CD4-positive, alpha-beta T cell treated with Interleukin-15 for 1 hour (primary cell): ENCODE results near the gene DIS3L2.
"Not testable (repeated sequence)": the region's sequence is repeated elsewhere in the genome, so short reads cannot be mapped to it uniquely, and the experiment has no call there.

ENCODE experiments used
- DNase-seq: peaks from one replicate; pipeline ENCODE4 v3.0.0-alpha.2; 2020

DIS3L2 gene

DNA sequence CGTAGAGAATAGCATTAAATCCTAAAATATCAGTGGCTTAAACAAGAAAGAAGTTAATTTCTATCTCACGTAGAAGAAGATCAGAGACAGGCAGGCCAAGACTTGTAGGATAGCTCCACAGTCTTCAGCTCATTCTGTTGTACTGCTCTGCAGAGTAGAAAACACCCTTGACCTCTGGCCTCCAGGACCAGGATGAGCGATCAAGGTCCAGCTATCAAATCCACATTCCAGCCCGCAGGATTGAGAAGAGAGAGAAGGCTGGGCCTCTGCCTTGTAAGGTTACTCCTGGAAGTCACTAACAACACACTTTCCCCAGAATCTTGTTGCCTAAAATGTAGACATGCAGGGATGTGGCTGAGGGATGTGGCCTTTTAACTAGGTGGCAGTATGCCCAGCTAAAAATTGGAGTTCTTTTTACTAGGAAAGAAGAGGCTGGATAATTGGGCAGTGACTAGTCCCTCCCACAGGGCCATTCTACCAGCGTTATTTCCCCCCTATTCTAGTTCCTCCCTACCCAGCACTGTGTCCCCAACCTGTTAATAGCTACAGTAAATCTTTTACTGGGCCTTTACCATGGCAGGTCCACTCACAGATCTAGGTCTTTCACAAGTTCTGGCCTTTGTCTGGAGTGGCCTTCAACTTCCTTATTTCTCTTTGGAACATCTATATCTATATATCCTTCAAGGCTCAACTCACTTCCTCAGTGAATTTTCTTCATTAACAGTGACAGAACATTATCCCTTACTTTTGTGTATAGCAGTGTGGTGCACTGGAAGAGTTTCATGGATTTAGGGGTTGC lies 165.0 kb downstream of the DIS3L2 start:
- DNase-seq, result no peak

DNA sequence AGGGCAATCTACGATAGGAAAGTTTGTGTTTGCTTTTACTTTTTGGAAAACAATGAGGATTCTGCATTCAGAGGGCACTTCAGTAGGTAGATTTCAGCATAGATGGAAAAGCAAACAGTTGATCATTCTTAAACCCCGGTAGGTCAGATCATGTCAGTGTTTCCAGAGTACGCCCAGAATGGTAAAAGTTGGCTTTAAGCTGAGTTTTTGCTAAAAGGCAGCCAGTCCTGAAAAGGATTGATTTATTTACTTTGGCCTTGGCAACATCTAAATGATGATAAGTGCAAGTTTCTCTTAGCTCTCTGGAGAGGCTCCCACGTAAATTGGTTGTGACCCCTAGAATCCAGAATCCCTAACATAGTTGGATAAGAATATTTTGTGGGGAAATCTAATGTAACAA lies 168.0 kb downstream of the DIS3L2 start:
- DNase-seq, result no peak

DNA sequence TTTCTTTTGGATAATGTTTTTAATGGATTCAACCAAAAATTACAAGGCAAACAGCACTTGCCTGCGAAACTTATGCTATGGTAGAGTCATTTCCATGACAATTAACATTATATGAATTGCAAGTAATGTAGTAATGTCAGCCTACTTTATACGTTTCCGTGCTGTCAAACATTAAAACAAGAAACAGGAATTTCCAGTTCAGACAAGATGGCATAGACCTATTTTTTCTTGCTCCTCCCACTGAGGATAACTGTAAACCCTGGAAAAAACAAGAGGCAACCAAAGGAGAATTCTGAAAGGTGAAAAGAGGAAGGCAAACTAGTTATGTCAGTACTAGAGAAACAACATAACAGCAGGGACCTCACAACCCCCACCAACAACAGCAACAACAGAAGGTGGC lies 170.7 kb downstream of the DIS3L2 start:
- no peak for DNase-seq

DNA sequence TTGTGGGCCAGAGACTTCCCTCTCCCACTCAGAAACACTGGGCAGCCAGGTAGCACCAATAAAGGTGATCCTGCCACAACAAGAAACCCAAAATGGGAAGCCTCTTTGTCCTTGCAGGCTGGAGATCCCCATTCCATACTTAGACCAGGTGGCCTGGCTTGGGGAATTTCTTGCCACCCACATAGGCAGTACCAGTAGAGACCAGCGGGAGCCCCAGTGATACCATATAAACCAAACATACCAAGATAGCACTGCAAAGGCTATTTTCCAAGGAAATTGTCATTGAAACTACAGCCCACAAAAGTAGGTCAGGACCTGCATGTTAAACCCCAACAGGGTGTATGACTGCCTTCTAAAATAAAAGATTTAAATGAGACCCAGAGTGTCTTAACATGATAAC lies 171.6 kb downstream of the DIS3L2 start:
- no peak for DNase-seq

DNA sequence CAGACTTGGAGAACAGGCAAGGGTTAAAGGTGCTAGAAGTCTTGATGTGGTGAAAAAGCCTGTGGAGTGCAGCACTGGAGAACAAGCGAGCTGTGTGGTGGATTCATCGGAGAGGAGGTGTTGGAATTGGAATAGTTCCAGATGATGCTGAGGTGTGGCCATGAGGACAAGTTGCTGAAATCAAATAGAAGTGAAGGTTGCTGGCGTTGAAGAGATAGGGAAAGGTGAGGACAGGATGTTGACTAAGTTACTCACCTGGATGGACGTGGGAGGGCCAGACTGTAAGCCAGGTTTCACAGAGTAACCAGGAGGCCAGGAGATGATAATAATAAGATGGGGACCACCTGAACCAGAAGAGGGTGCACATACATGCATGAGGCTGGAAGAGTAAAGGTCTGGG lies 173.4 kb downstream of the DIS3L2 start:
- no peak for DNase-seq

DNA sequence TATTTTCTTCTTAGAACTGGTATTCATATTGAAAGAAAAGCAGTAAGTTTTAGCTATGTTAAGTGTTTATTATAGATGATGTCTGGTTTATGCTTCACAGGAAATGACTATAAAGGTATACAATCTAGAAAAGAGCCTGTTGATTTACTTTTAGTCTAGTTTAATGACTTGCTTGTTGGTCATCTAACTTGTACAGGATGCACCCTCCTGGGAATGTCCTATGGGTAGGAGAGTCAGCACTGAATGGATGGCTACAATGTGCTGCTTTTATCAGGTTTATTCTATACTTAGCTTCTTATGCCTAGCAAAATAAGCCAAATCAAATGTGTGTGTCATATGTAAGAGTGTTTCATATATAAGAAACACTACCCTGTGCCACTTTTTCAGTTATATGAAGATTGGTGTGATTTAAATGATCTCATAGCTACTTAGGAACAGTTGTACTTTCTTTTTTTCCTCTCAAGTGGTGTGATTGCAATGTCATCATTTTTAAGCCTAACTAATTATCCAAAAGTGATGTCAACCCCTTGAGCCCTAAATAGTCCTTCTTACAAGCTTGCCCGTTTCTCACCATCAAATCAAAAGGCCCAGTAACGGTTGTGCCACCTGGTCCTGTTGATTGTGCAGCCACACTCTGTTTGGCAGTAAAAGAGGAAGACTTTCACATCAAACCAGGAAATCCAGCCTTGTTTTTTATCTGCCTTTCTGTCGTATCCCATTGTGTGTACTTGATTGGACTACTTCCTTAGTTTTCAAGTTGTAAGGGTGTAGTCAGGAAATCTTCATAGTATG lies 176.0 kb downstream of the DIS3L2 start:
- DNase-seq, result no peak

DNA sequence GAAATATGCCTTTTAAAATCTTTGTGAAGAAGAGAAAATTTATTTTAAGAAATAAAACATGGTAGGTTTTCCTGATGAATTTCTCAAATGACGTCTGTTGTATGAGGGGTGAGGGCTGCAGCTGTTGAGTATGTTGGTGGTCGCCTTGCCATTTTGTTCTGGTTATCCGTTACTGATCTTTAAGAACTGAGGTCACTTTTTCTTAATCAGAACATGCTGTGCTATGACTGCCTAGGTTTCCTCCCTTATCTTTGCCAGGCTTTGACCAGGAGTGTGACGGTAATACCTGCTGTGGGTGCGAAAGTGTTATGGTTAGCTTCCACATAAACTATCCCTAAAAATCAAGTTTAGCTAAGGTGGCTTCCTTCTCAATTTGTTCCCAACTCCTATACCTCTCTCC lies 176.9 kb downstream of the DIS3L2 start:
- no peak for DNase-seq

DNA sequence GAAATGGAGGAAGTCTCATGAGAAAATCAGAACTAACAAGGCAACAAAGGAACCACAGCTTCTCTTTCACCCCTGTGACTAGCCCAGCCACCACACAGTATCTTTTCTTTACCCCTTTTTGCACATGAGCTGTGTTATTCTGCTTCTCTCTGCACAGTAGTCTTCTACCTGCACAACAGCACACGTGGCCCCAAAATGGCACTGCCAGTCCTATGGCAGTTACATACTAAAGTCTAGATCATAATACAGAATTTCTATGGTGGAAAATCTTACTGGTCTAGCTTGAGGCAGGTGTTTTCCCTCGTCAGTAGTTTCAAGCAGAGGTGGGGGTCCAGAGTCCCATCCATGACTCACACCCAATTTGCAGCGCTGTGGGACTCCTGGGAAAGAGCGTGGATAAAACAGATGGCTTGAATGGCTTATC lies 177.7 kb downstream of the DIS3L2 start:
- no peak for DNase-seq

DNA sequence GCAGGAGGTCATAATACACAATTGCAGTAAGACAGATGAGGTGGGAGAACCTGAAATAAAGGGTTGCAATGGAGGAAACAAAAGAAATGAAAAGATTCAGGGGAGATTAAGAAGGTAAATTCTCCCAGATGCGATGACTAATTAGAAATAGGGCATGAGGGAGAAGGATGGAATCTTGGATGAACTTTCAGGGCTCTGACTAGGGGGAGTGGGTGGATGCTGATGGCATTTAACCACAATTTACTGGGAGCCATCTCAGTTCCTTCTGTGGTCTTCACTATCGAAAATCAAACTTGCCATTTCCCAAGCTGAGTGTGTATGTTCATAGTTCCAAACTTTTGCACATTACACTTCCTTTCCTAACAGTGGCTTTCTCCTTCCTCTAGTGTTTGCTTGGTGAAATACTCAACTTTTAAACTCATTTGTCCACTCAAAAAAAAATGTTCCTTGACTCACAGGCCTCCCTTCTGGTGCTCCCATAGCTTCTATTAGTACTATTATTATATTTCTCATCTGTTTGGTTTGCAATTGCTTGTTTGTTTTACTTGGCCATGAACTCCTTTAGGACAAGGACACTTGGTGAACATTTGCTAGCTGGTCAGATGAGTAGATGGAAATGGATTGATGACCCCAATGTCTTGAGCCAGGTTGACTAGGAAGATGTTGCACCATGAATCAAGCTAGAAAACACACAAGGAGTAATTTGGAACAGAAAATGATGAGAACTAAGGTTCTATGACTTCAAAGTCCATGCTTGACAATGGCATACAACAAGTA lies 178.5 kb downstream of the DIS3L2 start:
- DNase-seq, result no peak

DNA sequence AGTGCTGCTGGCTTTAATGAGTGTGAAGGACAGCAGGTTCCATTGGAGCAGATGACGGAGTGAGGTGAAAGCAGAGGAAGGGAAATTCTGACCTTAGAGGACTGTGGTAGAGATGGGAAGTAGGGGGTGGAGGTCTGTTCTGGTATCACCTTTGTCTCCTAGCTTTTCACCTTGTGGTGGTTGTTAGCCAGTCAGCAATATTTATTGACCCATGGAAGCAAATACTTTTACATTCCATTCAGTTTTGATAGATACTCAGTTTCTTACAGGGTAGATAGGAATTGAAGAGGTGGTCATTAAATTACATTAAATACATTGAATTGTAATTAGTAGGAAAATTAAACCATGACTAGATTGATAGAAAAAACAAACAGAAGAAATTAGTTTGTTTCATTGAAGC lies 180.1 kb downstream of the DIS3L2 start:
- no peak for DNase-seq

DNA sequence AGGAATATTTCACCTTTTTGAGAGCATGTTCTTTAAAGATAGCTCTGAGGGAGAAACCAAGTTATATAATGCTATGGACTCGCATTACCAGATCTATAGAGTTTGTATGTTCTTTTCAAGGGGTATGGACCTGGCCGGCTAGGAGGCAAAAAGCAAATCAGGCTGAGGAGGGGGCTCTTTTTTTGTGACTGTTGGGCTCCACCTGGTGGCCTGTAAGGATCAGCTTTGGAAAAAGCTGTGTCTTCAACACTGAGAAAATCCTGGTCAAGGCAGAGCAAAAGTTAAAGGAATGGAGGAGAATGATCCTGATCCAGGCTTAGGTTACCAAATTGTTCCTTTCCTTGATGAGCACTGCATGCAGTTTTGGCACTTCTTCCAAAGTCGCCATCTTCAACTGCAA lies 180.5 kb downstream of the DIS3L2 start:
- no peak for DNase-seq

DNA sequence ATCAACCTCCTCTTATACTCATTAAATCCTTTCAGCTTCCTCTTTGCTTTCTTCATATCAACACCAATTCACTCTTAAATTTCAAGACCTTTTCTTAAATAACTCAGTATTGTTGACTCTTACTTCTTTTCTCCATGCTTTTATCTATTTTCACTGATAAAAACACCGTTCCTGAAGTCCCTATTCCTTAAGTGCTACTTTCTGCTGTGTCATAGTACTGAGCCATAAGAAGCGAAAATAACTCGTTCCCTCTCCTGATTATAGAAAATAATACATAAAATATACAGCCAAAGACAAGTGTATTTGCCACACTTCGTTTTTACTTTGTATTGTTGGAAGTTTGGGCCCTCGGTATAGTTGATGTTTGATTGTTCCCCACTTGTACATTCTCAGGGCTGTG lies 181.0 kb downstream of the DIS3L2 start:
- DNase-seq, result no peak

DNA sequence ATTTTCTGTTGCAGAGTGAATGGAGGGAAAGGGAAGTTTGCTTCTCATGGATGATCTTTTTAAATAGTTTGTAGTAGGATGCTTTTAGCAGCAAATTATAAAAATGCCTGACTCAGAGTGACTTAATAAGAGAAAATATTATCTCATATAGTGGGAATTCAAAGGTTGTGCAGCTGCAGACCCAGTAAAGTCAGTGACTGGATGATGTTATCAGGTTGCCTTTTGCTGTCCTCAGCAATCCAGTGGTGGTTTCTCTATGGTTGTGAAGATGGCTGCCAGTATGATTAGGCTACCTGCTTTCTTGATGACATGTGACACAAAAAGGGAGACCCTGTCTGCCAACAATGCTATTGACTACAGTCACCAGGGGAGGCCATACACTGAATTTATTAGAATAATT lies 184.8 kb downstream of the DIS3L2 start:
- no peak for DNase-seq

DNA sequence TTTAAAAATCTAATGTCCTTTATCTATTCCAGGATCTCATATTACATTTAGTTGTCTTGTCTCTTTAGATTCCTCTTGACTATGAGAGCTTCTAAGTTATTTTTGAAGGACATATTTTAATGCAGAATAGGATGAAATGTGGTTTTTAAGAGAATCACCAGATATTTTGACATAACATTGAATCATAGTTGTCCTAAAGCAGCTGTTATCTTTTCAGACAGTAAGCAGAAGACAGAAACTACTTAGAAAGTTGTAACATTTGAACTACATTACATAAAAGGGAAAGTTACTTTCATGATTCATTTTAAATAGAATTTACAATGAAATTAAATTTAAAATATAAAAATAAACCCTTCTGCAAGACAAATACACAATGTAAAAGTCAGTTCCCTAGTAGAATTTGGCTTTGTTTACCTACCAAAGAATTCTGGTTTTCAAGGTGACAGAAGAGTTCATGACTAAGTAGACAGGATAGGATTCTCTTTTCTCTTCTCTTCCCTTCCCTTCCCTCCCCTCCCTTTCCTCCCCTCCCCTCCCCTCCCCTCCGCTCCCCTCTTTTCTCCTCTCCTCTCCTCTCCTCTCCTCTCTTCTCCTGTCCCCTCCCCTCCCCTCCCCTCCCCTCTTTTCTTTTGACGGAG lies 186.0 kb downstream of the DIS3L2 start:
- DNase-seq, result no peak

DNA sequence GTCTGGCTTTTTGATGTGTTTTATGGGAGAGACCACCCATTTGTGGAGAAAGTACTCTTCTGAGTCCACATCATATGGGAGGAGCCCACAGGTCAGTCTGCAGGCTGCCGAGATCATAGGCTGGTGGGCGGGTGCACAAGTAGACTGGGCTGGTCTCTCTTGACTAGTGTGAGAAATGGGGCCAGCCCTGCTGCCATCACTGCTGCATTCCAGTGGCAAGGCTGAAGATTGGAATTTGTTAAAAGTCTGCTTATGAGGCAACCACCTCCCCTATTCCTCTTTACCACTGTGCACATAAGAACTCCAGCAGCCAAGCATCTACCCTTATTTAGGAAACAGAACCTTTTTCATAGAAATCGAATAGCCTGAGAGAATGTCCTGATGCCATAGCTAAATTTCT lies 200.7 kb downstream of the DIS3L2 start:
- no peak for DNase-seq

DNA sequence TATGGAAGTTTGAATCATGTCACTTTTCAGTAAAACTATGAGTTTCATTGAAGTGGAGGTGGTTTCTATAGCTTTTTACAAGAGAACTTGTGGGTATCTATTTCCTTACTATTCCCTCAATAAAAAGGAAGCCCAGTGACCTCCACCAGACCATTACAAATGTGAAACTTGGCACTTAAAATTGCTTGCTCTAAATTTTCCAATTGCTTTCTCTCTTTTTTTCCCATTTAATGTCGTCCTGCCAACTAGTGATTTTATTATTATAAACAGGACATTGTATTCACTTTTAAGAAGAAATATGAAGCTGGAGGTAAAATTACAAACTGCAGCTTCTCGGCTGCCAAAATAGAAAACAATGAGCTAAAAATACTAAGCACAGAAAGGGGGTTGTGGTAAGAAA lies 208.9 kb downstream of the DIS3L2 start:
- no peak for DNase-seq

DNA sequence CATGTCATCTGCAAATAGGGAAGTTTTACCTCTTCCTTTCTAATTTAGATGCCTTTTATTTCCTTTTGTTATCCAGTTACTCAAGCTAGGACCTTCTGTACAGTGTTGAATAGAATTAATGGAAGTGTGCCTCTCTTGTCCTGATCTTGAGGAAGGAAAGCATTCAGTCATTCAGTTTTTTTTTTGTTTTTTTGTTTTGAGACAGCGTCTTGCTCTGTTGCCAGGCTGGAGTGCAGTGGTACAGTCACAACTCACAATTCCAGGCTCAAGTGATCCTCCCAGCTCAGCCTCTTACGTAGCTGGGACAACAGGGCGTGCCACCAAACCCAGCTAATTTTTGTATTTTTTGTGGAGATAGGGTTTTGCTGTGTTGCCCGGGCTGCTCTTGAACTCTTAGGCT lies 213.1 kb downstream of the DIS3L2 start:
- no peak for DNase-seq

DNA sequence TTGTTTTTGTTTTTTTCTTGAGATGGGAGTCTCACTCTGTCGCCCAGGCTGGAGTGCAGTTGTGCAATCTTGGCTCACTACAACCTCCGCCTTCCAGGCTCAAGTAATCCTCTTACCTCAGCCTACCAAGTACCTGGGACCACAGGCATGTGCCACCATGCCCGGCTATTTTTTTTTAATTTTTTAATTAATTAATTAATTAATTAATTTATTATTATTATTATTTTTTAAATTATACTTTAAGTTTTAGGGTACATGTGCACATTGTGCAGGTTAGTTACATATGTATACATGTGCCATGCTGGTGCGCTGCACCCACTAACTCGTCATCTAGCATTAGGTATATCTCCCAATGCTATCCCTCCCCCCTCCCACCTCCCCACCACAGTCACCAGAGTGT lies 215.1 kb downstream of the DIS3L2 start:
- DNase-seq, result not testable (repeated sequence)

DNA sequence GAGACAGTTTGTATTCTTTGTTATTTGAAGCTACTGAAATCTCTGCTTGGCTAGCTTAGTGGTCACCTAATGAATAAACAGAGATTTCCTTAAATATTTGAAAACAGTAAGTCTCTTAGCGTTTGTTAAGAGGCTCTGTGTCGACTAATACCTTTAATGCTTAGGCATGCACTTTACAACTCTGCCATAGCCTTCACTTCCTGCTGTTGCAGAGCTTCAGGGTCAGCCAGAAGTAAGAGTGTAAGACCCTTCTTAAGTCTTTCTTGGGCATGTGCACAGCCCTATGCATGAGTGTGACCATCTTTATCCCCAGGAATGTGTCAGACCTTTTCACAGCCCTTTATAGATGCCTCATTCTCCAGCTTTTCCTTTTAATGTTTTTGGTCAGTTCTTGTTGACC lies 221.8 kb downstream of the DIS3L2 start:
- no peak for DNase-seq

DNA sequence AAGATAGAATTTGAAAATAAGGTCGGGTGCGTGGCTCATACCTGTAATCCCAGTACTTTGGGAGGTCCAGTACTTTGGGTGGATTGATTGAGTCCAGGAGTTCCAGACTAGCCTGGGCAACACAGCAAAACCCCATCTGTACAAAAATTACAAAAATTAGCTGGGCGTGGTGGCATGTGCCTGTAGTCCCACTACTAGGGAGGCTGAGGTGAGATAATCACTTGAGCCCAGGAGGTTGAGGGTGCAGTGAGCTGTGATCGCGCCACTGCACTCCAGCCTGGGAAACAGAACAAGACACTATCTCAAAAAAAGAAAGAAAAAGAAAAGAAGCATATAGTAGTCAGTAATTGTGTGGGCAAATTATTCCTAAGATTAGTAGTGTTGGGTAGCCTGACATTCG lies 222.8 kb downstream of the DIS3L2 start:
- DNase-seq, result no peak

DNA sequence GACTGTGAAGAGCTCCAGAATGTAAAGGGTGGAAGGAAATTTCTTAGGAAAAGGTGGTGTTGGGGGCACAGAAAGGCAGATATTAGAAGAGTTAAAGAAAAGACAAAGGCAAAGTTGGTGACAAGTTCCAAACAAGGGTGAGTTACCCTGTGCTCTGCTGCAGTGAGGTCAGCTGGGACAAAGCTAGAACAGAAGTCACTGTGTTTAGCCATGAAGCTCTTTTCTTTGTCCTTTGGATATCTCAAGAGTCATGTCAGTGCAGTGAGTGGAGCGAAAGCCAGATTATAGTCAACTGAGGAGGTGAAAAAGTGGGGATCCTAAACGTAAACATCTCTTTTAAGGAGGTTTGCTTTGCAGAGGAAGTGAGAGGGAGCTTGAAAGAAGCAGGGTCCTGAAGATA lies 229.3 kb downstream of the DIS3L2 start:
- no peak for DNase-seq

DNA sequence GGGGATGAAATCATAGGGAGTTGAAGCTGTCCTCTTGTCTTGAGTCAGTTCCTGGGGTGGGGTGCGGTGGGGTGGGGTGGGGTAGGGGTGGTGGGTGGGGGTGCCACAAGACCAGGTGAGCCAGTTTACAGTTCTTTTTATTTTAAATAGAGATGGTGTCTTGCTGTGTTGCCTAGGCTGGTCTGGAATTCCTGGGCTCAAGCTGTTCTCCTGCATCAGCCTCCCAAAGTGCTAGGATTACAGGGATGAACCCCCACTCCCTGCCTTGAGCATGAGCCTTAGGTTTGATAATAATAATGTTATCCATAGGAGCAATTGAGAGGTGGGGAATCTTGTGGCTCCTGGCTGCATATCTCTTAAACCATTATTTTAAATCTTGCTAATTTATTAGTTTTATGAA lies 234.0 kb downstream of the DIS3L2 start:
- no peak for DNase-seq

DNA sequence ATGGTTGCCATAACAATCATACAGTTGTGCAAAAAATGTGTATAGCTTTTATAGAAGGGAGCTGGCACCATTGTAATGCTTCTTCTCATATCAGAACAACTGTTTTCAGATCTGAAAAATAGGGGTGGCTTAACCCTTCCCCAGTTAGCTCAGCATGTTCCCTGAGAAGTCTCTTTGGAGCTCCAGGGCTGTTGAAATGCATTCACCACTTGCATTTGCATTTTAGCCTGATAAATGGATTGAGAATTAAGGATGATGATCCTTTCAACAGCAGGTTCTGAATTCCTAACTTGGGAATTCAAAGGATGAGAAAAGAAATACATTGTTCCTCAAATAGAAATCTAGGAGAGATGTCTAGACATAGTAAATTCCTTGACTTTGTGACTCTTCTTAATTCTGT lies 235.3 kb downstream of the DIS3L2 start:
- no peak for DNase-seq
